ENCODE data around the gene ALG13.
A peak's percentile ranks its signal among the peaks of the same experiment; 100 is the strongest.

Gene ALG13

GRCh38 chrX:111695297-111695880 is 14.4 kb downstream of the ALG13 start:
- no peak overlapping the region for H3K27ac ChIP-seq
- TF ChIP-seq, protein P1, sequence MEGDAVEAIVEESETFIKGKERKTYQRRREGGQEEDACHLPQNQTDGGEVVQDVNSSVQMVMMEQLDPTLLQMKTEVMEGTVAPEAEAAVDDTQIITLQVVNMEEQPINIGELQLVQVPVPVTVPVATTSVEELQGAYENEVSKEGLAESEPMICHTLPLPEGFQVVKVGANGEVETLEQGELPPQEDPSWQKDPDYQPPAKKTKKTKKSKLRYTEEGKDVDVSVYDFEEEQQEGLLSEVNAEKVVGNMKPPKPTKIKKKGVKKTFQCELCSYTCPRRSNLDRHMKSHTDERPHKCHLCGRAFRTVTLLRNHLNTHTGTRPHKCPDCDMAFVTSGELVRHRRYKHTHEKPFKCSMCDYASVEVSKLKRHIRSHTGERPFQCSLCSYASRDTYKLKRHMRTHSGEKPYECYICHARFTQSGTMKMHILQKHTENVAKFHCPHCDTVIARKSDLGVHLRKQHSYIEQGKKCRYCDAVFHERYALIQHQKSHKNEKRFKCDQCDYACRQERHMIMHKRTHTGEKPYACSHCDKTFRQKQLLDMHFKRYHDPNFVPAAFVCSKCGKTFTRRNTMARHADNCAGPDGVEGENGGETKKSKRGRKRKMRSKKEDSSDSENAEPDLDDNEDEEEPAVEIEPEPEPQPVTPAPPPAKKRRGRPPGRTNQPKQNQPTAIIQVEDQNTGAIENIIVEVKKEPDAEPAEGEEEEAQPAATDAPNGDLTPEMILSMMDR (IDR thresholded peaks at IDR 0.05): no peak
- no peak for TF ChIP-seq ZFX (IDR thresholded peaks at IDR 0.05; ENCODE audit: borderline replicate concordance)

DNA sequence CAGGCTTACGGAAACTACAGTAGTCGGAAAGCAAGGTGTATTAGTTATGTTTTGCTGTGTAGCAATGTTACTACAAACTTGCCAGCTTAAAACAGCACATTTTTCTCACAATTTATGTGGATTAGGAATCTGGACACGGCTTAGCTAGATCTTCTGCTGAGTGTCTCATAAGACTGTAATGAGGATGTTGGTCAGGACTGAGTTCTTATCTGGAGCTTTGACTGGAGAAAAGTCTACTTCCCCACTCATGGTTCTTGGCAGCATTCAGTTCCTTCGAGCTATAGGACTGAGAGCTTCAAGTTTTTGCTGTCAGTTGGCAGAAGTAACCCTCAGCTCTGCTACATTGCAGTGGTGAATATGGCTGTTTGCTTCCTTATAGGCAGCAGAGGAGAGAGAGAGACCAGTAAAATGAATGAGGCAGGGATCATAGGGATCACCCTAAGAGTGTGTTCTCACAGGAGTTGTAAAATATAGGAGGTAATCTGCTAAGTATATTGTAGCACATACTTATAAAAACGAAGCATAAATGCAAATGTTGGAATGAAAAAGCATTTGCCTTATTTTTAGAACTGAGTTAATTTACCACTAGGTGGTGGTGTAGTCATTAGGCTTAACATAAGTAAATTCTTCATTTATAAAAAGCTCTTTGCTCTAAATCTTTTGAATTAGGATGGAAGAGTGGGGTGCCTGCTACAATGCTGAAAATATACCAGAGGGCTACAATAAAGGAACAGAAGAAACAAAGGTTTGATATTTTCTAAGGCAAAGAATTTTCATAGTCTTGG is 38.6 kb downstream of the ALG13 start:
- TF ChIP-seq ZFX (IDR thresholded peaks at IDR 0.05; ENCODE audit: borderline replicate concordance): no peak
- TF ChIP-seq, protein P1 (IDR thresholded peaks at IDR 0.05): peak; percentile 48
- no peak overlapping the region for H3K27ac ChIP-seq

DNA sequence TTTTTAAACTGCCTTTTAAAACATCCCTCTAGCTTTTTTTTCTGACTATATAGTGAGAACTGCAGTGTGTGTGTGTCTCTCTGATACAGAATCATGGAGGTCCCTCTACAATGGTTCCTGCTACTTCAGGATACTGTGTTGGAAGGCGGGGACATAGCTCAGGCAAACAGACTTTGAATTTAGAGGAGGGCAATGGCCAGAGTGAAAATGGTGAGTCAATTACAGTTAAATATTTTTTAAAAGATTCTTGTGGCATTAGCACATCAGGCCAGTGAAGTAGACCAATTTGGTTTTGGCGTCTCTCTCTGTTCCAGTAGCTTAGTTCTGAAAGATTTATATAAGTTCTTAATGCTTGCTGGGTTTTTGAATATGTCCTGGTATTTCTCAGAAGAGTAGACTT is 47.1 kb downstream of the ALG13 start:
- H3K27ac ChIP-seq: no peak overlapping the region
- TF ChIP-seq, protein P1 (IDR thresholded peaks at IDR 0.05): no peak
- TF ChIP-seq ZFX (IDR thresholded peaks at IDR 0.05; ENCODE audit: borderline replicate concordance): no peak

DNA sequence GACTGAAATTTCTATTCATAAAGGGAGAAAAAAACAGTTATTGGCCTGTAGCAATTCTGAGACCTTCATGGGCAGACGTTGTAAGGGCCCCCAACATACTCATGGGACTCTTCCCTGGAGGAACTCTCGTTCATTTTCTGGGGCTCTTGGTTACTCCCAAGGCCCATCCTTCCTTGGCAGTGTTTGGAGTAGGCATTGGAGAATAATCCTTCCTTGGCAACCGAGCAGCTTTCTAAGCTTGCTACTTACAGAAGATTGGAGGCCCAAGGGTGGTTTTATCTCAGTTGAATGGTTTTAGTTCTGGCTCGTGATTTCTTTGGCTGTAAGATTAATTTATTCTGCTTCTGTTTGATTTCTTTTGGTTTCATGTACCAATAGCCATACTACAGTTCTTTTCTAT is 50.4 kb downstream of the ALG13 start:
- TF ChIP-seq ZFX (IDR thresholded peaks at IDR 0.05; ENCODE audit: borderline replicate concordance): no peak
- no peak overlapping the region for H3K27ac ChIP-seq

DNA sequence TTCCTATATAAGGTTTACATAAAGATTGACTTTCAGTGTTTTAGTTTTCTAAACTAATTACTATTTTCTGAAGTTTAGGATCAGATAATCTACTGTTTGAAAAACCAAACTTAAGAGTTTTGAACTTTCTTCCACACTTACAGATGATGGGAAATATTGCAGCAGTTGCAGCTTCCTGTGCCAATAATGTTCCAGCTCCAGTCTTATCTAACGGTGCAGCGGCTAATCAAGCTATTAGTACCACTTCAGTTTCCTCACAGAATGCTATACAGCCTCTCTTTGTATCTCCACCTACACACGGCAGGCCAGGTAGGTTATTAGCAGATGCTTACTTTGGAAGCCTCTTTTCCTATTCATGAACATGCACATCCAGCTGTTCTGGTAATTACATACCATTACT is 55.6 kb downstream of the ALG13 start:
- TF ChIP-seq, protein P1 (IDR thresholded peaks at IDR 0.05): no peak
- no peak for TF ChIP-seq ZFX (IDR thresholded peaks at IDR 0.05; ENCODE audit: borderline replicate concordance)
- H3K27ac ChIP-seq: no peak overlapping the region

GRCh38 chrX:111742018-111742417 is 61.0 kb downstream of the ALG13 start:
- H3K27ac ChIP-seq: no peak overlapping the region
- TF ChIP-seq ZFX (IDR thresholded peaks at IDR 0.05; ENCODE audit: borderline replicate concordance): no peak
- TF ChIP-seq, protein P1 (IDR thresholded peaks at IDR 0.05): no peak

GRCh38 chrX:111743316-111743715 is 62.3 kb downstream of the ALG13 start:
- no peak overlapping the region for H3K27ac ChIP-seq
- TF ChIP-seq, protein P1 (IDR thresholded peaks at IDR 0.05): no peak
- TF ChIP-seq ZFX (IDR thresholded peaks at IDR 0.05; ENCODE audit: borderline replicate concordance): no peak

All from 22Rv1 (cell line).